DOHH2 (cell line): Measurements from ENCODE around the gene WWC1.
"Not testable (repeated sequence)": the region's sequence is repeated elsewhere in the genome, so short reads cannot be mapped to it uniquely, and the experiment has no call there.

Experiments
- EZH2phosphoT487 ChIP-seq: fragments of 200-600 bp; sonication (generic); IDR thresholded peaks from 2 replicates; pipeline ENCODE4 v1.6.1; 2017; ENCODE audit warnings: borderline replicate concordance, mild to moderate bottlenecking, antibody characterized with exemption, low read length, moderate library complexity, mixed read lengths
- TF ChIP-seq, protein P1 (sequence below): fragments of 200-600 bp; sonication (generic); IDR thresholded peaks from one replicate; pipeline ENCODE4 v1.5.1; 2014; ENCODE audit warnings: antibody characterized with exemption, mild to moderate bottlenecking, low read depth, low read length; ENCODE audit not compliant: poor library complexity, severe bottlenecking

- TF ChIP-seq, protein P1, sequence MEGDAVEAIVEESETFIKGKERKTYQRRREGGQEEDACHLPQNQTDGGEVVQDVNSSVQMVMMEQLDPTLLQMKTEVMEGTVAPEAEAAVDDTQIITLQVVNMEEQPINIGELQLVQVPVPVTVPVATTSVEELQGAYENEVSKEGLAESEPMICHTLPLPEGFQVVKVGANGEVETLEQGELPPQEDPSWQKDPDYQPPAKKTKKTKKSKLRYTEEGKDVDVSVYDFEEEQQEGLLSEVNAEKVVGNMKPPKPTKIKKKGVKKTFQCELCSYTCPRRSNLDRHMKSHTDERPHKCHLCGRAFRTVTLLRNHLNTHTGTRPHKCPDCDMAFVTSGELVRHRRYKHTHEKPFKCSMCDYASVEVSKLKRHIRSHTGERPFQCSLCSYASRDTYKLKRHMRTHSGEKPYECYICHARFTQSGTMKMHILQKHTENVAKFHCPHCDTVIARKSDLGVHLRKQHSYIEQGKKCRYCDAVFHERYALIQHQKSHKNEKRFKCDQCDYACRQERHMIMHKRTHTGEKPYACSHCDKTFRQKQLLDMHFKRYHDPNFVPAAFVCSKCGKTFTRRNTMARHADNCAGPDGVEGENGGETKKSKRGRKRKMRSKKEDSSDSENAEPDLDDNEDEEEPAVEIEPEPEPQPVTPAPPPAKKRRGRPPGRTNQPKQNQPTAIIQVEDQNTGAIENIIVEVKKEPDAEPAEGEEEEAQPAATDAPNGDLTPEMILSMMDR = not testable (repeated sequence)
- TF ChIP-seq EZH2phosphoT487 = not testable (repeated sequence)
Observed at GRCh38 chr5:168435340-168435739, 143.9 kb downstream of the WWC1 start.
